HL-60/S4 treated with phorbol 12-myristate 13-acetate at 8.2 ng/mL for 4 days and 3 days (cell line): Measurements from ENCODE around the gene RASD1.

Experiments
- in situ Hi-C: fragments of 300-500 bp; cut with MboI; formaldehyde crosslinking; loops from 2 replicates; pipeline ENCODE4 v1.15.0; 2022; ENCODE audit warnings: low sequenced_read_pairs

RASD1 gene

GRCh38 chr17:17496189-17497064 is at the start of gene RASD1:
Gene RASD1, minus strand, starts transcription at chr17:17496395. Its CDS starts 214 bp downstream, at chr17:17496181.
- in situ Hi-C loops = no loop called here

- in situ Hi-C loops = no loop called here
Measured at GRCh38 chr17:17545984-17546383, 49.8 kb upstream of the RASD1 start.

- in situ Hi-C loops = no loop called here
Measured at GRCh38 chr17:17545031-17545820, 49.0 kb upstream of the RASD1 start.

GRCh38 chr17:17542906-17543635 is 46.9 kb upstream of the RASD1 start:
- in situ Hi-C loops = no loop called here

- in situ Hi-C loops = no loop called here
Measured at GRCh38 chr17:17541640-17542001, 45.4 kb upstream of the RASD1 start.

GRCh38 chr17:17540935-17541639 is 44.9 kb upstream of the RASD1 start:
- in situ Hi-C loops = no loop called here

GRCh38 chr17:17540278-17540906 is 44.2 kb upstream of the RASD1 start:
- in situ Hi-C loops = no loop called here

- in situ Hi-C loops = no loop called here
Measured at GRCh38 chr17:17539591-17539990, 43.4 kb upstream of the RASD1 start.

- in situ Hi-C loops = no loop called here
Measured at GRCh38 chr17:17538417-17539391, 42.5 kb upstream of the RASD1 start.

- in situ Hi-C loops = no loop called here
Measured at GRCh38 chr17:17537311-17538099, 41.3 kb upstream of the RASD1 start.

- in situ Hi-C loops = no loop called here
Measured at GRCh38 chr17:17536702-17537101, 40.5 kb upstream of the RASD1 start.

- in situ Hi-C loops = no loop called here
Measured at GRCh38 chr17:17535957-17536356, 39.8 kb upstream of the RASD1 start.

- in situ Hi-C loops = no loop called here
Measured at GRCh38 chr17:17533901-17534441, 37.8 kb upstream of the RASD1 start.

GRCh38 chr17:17532991-17533390 is 36.8 kb upstream of the RASD1 start:
- in situ Hi-C loops = no loop called here

GRCh38 chr17:17531156-17531555 is 35.0 kb upstream of the RASD1 start:
- in situ Hi-C loops = no loop called here

GRCh38 chr17:17528696-17529652 is 32.8 kb upstream of the RASD1 start:
- in situ Hi-C loops = no loop called here

GRCh38 chr17:17527956-17528500 is 31.8 kb upstream of the RASD1 start:
- in situ Hi-C loops = no loop called here
